Measurements from ENCODE around the gene CUL2.
"Not testable (repeated sequence)": the region's sequence is repeated elsewhere in the genome, so short reads cannot be mapped to it uniquely, and the experiment has no call there.

CUL2 gene

DNA sequence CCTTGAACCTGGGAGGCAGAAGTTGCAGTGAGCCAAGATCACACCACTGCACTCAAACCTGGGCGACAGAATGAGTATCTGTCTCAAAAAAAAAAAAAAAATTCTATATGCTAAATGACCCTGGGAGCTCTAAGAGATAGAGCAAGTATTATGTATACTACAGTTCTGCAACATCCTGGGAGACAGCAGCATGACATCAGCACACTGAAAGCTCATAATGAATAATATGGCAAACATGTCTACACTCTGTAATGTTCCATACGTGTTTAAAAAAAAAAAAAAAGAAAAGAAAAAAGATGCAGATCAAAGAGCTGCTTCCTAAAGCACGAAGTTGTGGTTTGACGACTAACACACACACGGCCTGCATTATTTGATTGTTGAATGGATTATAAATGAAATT, 72.5 kb downstream of the CUL2 start:
- no peak for DNase-seq

DNA sequence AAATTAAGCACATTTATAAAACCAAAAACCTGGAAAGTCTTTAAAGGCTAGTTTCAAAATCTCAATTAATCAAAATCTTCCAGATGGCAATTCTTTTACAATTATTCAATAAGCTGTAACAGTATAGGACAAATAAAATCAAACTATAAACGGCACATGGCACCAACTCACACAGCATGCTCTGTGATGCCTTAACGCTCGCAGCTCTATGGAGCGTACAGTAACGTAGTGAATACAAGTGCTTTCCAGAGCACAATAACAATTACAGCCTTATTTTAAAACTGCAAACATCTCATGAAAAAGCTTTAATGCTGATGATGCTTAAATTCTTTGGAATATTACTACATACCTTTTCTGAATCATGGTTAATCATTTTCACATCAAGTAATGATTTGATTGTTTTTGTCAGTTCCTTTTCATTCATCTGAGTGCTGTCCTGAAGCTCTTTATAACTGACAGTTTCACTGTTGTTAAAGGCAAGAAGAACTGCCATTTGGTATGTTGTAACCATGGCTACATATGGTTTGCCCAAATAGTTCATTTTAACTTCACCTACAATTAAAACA, 74.2 kb downstream of the CUL2 start:
- DNase-seq, result no peak

DNA sequence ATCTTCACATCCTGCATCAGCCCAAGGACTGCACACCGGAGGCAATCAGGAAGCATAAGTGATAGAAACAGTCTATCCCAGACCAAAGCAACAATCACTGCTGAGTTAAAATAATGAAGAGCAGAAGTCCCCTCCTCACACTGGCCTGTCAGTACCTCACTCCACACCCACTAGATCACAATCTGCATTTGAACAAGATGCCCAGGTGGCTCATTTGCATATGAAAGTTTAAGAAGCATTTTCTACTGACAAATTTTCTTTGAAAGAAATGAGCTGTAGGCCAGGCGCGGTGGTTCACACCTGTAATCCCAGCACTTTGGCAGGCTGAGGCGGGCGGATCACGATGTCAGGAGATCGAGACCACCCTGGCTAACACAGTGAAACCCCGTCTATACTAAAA, 77.4 kb downstream of the CUL2 start:
- DNase-seq, result no peak

DNA sequence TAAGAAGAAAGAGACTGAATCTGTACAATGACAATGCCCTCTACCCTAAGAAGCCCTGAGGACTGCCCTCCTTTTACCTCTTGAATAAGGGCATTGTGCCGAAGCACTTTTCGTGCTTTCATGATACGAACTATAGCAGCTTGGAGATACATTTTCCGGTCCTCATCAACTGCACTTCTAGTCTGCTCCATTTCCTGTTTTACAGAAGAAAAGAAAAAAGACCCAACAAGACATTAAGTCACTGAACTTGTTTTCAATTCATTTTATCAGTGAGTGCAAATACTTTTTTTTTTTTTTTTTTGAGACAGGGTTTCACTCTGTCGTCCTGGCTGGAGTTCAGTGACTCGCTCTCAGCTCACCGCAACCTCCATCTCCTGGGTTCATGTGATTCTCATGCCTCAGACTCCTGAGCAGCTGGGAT, 78.4 kb downstream of the CUL2 start:
- DNase-seq, result no peak

DNA sequence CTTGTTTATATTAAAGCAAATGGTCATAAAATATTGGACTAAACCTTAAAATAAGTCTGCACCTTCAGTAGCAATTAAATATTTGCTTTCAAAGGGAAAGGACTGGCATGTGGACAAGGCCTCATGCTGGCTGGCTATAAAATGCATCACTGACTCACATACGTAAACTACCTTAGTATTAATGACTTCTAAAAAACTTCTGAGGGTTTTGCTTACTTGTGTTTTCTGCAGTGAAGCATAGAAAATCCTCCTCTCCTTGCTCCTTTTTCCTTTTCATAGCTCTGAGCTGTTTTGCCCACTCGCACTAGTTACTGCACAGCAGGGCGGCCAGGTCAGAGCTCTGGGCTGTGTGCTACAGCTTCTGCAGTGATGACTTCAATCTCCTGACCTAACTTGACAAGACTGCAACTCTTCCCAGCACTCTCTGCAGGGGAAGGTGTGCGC, 82.3 kb downstream of the CUL2 start:
- no peak for DNase-seq

DNA sequence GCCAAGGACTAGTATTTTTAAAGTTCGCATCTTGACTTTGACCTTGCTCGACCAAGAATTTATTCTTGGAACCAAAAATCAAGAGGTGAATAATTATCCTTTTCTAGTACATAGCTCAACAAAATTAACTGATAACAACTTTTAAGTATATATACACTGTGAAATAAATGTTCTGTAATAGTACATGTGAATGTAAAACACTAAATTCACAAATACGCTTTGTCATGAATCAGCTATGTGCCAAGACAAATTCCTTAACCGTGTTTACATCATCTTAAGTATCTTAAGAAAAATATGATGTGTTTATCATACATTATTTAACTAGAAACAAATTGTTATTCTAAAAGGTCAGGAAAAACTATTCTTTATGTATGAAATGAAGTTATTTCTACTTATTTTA, 83.3 kb downstream of the CUL2 start:
- no peak for DNase-seq

DNA sequence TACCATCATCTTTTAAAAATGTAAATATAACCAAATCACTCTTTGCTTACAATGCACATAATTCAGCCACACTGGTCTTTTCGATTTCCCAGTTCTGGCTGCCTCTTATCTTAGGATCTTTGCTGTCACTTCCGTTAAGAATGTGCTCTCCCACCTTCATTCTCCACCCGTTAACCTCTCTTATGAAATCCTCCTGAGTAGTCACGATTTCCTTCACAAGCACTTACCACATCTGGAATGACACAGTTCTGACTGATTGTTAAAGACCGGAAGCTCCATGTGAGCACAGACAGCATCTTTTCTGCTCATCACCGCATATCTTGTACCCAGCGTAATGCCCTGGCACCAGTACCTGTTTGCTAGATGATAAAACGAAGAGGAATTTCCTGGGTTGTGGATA, 84.3 kb downstream of the CUL2 start:
- no peak for DNase-seq

DNA sequence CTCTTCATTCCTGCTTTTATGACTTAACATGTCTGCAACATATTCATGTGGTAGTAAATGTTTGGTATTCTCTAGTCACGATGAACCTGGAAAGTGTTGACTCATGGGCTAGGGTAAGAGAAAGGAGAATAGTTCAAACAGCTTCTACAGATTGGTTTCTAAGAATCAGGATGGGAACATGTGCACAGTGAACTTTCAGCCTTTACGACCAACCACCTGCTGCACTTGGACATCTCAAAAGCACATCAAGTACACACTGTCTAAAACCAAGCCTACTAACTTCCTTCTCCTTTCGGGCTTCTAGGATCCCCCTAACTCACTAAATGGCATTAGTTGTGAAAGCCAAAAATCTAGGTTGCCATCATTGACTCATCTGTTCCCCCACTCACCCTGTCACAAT, 85.5 kb downstream of the CUL2 start:
- no peak for DNase-seq

DNA sequence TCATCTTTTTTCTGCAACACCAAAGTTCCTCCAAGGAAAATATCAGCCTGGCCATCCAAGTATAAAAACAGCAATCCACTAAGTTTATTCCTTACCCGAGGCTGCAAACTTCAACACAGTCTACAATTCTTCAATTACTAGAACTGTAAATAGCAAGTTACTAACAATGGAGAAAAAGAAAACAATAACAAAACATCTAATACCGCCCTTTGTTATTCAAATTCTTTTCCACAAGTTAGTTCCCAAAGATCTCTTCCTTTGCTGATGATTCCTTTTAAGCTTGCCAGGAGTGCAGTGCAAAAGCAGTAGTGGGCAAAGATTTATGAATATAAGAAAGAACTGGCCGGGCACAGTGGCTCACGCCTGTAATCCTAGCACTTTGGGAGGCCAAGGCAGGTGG, 86.2 kb downstream of the CUL2 start:
- no peak for DNase-seq

DNA sequence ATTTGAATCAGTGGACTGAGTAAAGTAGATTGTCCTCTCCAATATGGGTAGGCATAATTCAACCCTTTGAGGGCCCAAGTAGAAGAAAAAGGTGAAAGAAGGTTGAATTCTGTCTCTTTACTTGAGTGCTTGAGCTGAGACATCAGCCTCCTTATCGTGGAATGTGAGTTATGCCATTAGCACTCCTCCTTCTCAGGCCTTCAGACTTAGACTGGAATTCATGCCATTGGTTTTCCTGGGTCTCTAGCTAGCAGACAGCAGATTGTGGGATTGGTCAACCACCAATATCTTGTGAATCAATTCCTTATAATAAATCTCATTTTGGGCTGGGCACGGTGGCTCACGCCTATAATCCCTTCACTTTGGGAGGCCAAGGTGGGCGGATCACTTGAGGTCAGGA, 89.2 kb downstream of the CUL2 start:
- no peak for DNase-seq

DNA sequence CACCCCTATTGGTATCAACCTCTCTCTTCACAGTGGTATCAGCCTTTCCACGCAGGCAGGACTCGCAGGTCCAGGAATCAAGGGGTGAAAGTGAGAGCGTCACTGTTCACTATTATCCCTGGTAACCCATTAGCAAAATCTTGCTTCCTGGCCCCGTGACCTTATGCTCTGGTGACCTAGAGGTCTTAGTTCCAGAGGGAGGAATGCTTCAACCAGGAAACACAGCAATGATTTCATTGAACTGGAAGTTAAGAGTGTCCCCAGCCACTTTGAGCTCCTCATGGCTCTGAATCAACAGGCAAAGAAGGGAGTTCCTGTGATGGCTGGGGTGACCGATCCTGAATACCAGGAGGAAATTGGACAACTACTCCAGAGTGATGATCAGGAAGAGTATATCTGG, 90.6 kb downstream of the CUL2 start:
- no peak for DNase-seq

DNA sequence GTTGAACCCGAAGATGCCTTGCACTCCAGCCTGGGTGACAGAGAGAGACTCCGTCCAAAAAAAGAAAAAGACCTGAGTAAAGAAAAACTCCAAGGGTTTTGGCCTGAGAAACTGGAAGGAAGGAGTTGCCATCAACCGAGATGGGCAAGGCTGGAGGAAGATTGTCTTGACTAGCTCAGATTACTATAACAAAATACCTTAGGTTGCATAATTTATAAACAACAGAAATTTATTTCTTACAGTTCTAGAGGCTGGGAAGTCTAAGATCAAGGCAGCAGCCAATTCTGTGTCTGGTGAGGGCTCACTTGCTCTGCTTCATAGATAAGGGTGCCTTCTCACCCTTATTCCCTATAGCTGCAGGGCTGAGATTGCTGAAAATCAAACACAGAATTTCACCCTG, 91.2 kb downstream of the CUL2 start:
- DNase-seq, result no peak

DNA sequence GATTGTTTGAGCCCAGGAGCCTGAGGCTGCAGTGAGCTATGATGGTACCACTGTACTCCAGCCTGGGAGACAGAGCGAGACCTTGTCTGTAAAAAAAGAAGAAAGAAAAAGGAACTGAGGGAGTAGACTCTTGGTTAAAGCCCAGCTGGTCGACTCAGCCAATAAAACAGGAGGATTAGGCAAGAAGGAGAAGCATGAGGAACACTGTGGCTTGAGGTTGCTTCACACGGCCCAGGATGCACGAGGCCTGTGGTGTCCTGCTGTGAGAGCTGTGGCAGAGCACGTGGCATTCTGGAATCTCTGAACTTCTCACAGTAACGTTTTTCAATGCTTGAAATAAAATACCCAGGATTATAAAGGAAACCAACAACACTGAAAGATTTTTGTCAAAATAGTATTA, 93.3 kb downstream of the CUL2 start:
- DNase-seq, result no peak

DNA sequence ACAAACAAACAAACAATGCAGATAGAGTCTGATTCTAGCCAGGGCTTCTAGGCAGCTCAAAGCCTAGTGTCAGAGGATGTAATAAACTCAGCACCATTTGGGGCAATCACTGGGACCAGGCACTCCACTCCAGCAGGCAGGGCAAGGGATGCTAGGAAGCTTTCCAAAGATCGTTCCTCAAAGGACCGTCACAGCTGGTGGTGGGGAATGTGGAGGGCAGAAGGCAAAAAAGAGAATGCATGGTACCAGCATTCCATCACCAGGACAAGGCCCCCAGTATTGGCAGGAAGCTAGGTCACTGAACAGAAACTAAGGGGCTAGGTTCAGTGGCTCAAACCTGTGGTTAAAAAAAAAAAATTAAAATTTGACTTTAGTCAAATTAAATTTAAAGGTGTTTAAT, 94.2 kb downstream of the CUL2 start:
- DNase-seq, result no peak

DNA sequence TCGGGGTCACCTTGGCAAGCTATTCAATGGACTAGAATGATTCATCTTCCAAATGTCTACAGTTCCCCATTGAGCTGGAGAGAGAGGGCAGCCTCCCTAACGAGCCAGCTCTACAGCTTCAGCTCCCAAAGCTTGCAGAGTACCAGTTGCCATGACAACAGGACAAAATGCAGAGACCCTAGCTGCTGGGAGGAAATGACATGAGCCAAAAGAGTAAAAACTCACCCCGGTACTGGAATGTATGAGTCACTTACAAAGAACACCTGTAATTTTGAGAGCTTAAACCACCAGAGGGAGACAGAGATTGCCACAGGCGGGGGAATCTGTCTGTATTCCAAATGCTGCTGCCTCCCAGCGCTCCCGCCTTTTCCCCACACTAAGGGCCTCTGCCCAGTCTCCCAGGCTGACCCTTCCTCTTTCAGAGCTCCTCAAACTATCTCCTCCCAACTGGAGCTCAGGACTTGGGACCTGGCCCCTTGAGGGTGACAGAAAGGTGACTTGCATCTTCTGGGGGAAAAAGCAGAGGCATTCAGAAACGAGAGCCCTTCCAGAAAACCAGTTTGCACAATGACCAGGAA, 95.5 kb downstream of the CUL2 start:
- DNase-seq, result peak; percentile 56

DNA sequence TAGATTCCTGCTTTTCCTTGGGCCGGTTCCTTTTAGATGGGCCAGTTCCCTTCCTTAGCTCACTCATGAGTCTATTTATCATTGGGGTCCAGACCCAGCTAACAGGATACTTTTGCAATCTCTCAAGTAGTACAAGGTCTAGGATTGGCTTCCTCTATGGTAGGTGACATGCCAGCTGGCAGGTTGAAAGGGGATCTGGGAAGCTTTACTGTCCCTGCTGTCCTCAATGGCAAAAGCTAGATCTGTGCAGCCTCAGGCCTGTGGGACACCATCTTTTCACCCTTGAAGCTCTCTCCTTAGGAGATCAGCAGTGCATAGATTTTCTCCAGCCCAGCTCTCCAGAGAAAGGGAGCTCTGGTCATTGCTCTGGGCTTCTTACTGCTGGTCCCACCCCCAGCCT, 96.4 kb downstream of the CUL2 start:
- DNase-seq, result no peak

DNA sequence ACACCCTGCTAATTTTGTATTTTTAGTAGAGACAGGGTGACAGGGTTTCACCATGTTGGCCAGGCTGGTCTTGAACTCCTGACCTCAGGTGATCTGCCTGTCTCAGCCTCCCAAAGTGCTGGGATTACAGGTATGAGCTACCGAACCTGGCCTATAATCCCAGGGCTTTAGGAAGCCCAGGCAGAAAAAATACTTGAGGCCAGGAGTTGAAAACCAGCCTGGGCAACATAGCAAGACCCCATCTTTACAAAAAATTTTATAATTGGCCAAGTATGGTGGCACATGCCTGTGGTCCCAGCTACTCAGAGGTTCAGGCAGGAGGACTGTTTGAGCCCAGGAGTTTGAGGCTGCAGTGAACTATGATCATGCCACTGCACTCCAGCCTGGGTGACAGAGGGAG, 99.0 kb downstream of the CUL2 start:
- not testable (repeated sequence) for DNase-seq

DNA sequence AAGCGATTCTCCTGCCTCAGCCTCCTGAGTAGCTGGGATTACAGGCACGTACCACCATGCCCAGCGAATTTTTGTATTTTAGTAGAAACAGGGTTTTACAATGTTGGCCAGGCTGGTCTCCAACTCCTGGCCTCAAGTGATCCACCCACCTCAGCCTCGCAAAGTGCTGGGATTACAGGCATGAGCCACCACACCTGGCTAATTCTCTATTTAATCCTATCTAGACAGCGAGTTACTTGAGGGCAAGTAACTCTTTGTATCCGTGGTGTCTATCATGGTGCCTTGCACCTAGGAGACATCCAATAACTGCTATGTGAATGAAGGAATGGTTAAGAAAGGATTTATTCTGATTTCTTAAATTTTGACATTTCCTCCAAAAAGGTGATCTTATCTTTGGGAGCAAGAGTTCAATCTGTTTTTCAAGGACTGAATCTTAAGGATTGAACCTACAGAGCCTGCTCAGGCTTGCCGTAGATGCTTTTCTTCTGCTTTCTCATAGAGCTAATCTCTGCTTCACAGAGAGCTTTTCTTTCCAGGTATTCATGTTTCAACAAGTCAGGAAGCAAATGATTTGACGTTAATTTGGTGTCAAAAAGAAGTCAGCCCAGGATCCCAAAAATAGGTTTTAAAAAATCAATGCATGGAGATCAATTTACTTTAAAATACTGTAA, 101.6 kb downstream of the CUL2 start:
- no peak for DNase-seq

DNA sequence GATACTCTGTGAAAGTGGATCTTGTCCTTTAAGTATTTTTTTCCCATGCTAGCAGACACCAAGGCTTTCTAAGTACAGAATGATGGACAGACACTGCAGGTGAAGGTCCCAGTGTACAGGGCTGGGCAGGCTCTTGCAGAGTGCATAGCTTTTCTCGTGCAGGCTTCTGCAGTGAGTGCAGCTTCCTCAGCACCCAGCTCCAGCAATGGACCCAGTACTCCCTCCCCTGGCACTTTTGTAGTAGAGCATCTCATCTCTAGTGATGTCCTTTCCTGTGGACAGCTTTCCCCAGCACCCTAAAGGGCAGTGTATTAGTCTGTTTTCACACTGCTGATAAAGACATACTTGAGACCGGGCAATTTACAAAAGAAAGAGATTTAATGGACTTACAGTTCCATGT, 104.3 kb downstream of the CUL2 start:
- no peak for DNase-seq

DNA sequence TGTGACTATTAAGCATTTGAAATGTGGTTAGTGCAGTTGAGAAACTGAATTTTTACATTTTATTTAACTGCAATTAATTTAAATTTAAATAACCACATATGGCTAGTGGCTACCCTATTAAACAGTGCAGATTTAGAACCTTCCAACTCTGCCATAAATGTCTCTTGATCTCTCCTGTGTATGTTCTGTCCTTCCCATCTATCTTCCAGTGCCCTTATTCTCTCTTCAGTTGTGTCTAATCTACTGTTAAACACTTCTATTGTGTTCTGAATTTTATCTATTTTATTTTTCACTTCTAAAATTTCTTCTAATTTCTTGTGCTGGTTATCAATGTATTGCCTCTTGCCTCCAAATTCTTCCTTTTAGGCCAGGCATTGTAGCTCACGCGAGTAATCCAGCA, 105.0 kb downstream of the CUL2 start:
- DNase-seq, result no peak

DNA sequence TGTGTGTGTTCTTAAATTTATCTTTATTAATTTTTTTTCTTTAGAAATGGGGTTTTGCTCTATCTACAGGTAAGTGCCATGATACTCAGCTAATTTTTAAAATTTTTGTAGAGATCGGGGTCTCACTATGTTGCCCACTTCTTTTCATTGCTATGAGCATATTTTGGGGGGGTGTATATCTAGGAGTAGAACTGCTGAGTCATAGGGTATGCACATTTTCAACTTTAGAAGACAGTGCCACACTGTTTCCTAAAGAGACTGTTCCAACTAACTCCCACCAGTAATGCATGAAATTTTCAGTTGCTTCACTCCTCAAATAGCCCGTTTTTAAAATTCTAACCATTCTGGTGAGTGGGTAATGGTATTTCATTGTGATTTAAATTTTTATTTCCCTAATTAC, 108.3 kb downstream of the CUL2 start:
- DNase-seq, result no peak

DNA sequence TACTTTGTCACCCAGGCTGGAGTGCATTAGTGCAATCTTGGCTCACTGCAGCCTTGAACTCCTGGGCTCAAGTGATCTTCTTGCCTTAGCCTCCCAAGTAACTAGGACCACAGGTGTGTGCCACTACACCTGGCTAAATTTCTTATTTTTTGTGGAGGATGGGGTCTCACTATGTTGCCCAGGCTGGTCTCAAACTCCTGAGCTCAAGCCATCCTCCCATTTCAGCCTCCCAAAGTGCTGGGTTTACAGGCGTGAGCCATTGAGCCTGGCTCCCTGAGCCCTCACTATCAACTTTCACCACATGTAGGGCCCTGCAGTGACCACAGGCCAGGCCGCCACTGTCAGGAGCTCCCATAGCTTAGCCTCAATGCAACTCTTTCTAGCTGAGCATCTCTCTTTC, 110.2 kb downstream of the CUL2 start:
- no peak for DNase-seq

DNA sequence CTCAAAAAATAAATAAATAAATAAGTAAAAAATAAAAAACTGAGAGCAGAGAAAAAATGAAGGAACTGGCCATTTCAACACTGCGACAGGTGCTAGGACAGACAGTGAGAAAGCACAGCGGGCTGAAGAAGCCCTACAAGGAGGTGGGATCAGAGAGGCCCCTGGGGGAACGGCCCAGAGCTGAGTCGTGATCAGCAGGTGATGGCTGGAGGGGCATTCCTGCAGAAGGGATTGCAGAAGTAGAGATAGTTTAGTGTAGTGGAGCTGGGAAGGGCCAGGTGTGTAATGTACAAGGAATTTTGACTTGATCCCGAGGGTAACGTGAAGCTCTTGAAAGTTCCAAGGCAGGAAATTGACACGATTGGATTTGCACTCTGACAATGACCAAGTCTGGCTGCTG, 112.1 kb downstream of the CUL2 start:
- DNase-seq, result no peak

DNA sequence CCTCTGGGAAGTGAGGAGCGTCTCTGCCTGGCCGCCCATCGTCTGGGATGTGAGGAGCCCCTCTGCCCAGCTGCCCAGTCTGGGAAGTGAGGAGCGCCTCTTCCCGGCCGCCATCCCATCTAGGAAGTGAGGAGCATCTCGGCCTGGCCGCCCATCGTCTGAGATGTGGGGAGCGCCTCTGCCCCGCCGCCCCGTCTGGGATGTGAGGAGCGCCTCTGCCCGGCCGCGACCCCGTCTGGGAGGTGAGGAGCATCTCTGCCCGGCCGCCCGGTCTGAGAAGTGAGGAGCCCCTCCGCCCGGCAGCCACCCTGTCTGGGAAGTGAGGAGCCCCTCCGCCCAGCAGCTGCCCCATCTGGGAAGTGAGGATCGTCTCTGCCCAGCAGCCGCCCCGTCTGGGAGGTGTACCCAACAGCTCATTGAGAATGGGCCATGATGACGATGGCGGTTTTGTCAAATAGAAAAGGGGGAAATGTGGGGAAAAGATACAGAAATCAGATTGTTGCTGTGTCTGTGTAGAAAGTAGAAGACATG, 113.7 kb downstream of the CUL2 start:
- DNase-seq, result not testable (repeated sequence)
